ENCODE measurements around the gene RPS27A.
A peak's percentile ranks its signal among the peaks of the same experiment; 100 is the strongest.
"Not testable (repeated sequence)": the region's sequence is repeated elsewhere in the genome, so short reads cannot be mapped to it uniquely, and the experiment has no call there.

The RPS27A gene

GRCh38 chr2:55232084-55232862, at the start of gene RPS27A, which contains the start of gene CLHC1:
Gene RPS27A (plus strand): TSS chr2:55232688. CDS start chr2:55232825, 137 bp downstream.
Gene CLHC1 (minus strand): TSS chr2:55232293. CDS start chr2:55222411, 9,882 bp downstream.
- peak; percentile 96 for DNase-seq

- DNase-seq, result not testable (repeated sequence)
These were observed 45.7 kb upstream of the RPS27A start for GRCh38 chr2:55186837-55187236.

- not testable (repeated sequence) for DNase-seq
These were observed 40.6 kb upstream of the RPS27A start for GRCh38 chr2:55191888-55192287.

- DNase-seq, result no peak
These were observed 36.0 kb upstream of the RPS27A start for GRCh38 chr2:55196526-55196925.

- no peak for DNase-seq
These were observed 32.1 kb upstream of the RPS27A start for GRCh38 chr2:55200416-55200815.

GRCh38 chr2:55204536-55204935, 28.0 kb upstream of the RPS27A start:
- no peak for DNase-seq

- no peak for DNase-seq
These were observed 27.5 kb upstream of the RPS27A start for GRCh38 chr2:55204950-55205349.

GRCh38 chr2:55213822-55214221, 18.7 kb upstream of the RPS27A start:
- no peak for DNase-seq

GRCh38 chr2:55223958-55224760, 8.3 kb upstream of the RPS27A start:
- DNase-seq, result no peak

- no peak for DNase-seq
These were observed 7.7 kb upstream of the RPS27A start for GRCh38 chr2:55224761-55225261.

- no peak for DNase-seq
These were observed 6.9 kb upstream of the RPS27A start for GRCh38 chr2:55225481-55226020.

GRCh38 chr2:55227437-55228225, 4.9 kb upstream of the RPS27A start:
- DNase-seq, result not testable (repeated sequence)

GRCh38 chr2:55228226-55228563, 4.3 kb upstream of the RPS27A start:
- DNase-seq, result no peak

- DNase-seq, result no peak
These were observed 3.3 kb upstream of the RPS27A start for GRCh38 chr2:55229221-55229620.

- no peak for DNase-seq
These were observed 1.9 kb upstream of the RPS27A start for GRCh38 chr2:55230551-55230950.

- no peak for DNase-seq
These were observed 873 bp upstream of the RPS27A start for GRCh38 chr2:55231546-55232083.

- peak; percentile 78 for DNase-seq
These were observed 572 bp downstream of the RPS27A start for GRCh38 chr2:55232863-55233657.

GRCh38 chr2:55233658-55233940, 1.1 kb downstream of the RPS27A start:
- no peak for DNase-seq

- no peak for DNase-seq
These were observed 3.4 kb downstream of the RPS27A start for GRCh38 chr2:55235724-55236538.

- DNase-seq, result no peak
These were observed 4.6 kb downstream of the RPS27A start for GRCh38 chr2:55236992-55237543.

Measured in activated CD8-positive, alpha-beta memory T cell treated with anti-CD3 and anti-CD28 coated beads, Interleukin-2, amount 50 U/mL, for 48 hours (primary cell).